H9 (cell line): ENCODE results near the gene DUSP2. TPM values are rescaled to one million over a fixed set of nuclear protein-coding genes. Genes with fewer than 3 reads are reported as not detected.
A peak's percentile ranks its signal among the peaks of the same experiment; 100 is the strongest.

Source experiments
- DNase-seq: peaks from one replicate; pipeline ENCODE4 v3.0.0-alpha.2; 2017
- H2AFZ ChIP-seq: one replicate; pipeline ENCODE4 v1.6.1; 2013; ENCODE audit warnings: mild to moderate bottlenecking, low read length, control low read depth, moderate library complexity
- H2AK5ac ChIP-seq: 2 replicates; pipeline ENCODE4 v1.6.1; 2013; ENCODE audit warnings: low read length, control low read depth, mixed read lengths; ENCODE audit not compliant: insufficient read length
- H2BK120ac ChIP-seq: one replicate; pipeline ENCODE4 v1.6.1; 2013; ENCODE audit warnings: low read depth, mild to moderate bottlenecking, low read length, control low read depth, inconsistent platforms; ENCODE audit not compliant: poor library complexity, severe bottlenecking
- H2BK12ac ChIP-seq: 2 replicates; pipeline ENCODE4 v1.6.1; 2013; ENCODE audit warnings: low read length, control low read depth, mixed read lengths, low read depth; ENCODE audit not compliant: insufficient read length
- H2BK15ac ChIP-seq: 2 replicates; pipeline ENCODE4 v1.6.1; 2013; ENCODE audit warnings: low read depth, low read length, control low read depth
- H2BK20ac ChIP-seq: one replicate; pipeline ENCODE4 v1.6.1; 2013; ENCODE audit warnings: low read depth, mild to moderate bottlenecking, low read length, control low read depth, inconsistent platforms; ENCODE audit not compliant: poor library complexity, severe bottlenecking
- H2BK5ac ChIP-seq: 2 replicates; pipeline ENCODE4 v1.6.1; 2013; ENCODE audit warnings: low read length, control low read depth, mixed read lengths; ENCODE audit not compliant: insufficient read length
- H3K14ac ChIP-seq: 2 replicates; pipeline ENCODE4 v1.6.1; 2013; ENCODE audit warnings: low read length, control low read depth; ENCODE audit not compliant: insufficient read depth
- H3K18ac ChIP-seq: 2 replicates; pipeline ENCODE4 v1.6.1; 2013; ENCODE audit warnings: low read depth, mild to moderate bottlenecking, mixed read lengths, low read length, control low read depth; ENCODE audit not compliant: insufficient read length
- H3K23ac ChIP-seq: 2 replicates; pipeline ENCODE4 v1.6.1; 2013; ENCODE audit warnings: low read length, control low read depth, mixed read lengths, low read depth; ENCODE audit not compliant: insufficient read length
- H3K23me2 ChIP-seq: 2 replicates; pipeline ENCODE4 v1.6.1; 2013; ENCODE audit warnings: low read depth, mild to moderate bottlenecking, mixed read lengths, low read length, control low read depth; ENCODE audit not compliant: insufficient read length, poor library complexity, severe bottlenecking
- H3K27ac ChIP-seq: 2 replicates; pipeline ENCODE4 v1.5.1; 2013; ENCODE audit warnings: low read length, control low read depth, mixed read lengths, low read depth; ENCODE audit not compliant: insufficient read length
- H3K27me3 ChIP-seq: 2 replicates; pipeline ENCODE4 v1.6.1; 2013; ENCODE audit warnings: low read length, control low read depth, inconsistent platforms; ENCODE audit not compliant: insufficient read depth
- H3K4ac ChIP-seq: 2 replicates; pipeline ENCODE4 v1.6.1; 2013; ENCODE audit warnings: low read depth, mild to moderate bottlenecking, control low read depth, inconsistent platforms, low read length, moderate library complexity
- H3K4me1 ChIP-seq: 2 replicates; pipeline ENCODE4 v1.6.1; 2013; ENCODE audit warnings: low read length, control low read depth, inconsistent platforms; ENCODE audit not compliant: insufficient read depth
- H3K4me2 ChIP-seq: 2 replicates; pipeline ENCODE4 v1.6.1; 2013; ENCODE audit warnings: low read length, control low read depth, mixed read lengths; ENCODE audit not compliant: insufficient read length, insufficient read depth
- H3K56ac ChIP-seq: 2 replicates; pipeline ENCODE4 v1.6.1; 2013; ENCODE audit warnings: low read depth, mild to moderate bottlenecking, mixed read lengths, low read length, control low read depth; ENCODE audit not compliant: insufficient read length
- H3K79me1 ChIP-seq: 2 replicates; pipeline ENCODE4 v1.6.1; 2013; ENCODE audit warnings: low read depth, mild to moderate bottlenecking, moderate library complexity, low read length, control low read depth, inconsistent platforms; ENCODE audit not compliant: insufficient read depth, poor library complexity, severe bottlenecking
- H3K79me2 ChIP-seq: 2 replicates; pipeline ENCODE4 v1.6.1; 2013; ENCODE audit warnings: low read length, control low read depth, inconsistent platforms; ENCODE audit not compliant: insufficient read depth
- H3K9ac ChIP-seq: 2 replicates; pipeline ENCODE4 v1.6.1; 2013; ENCODE audit warnings: low read length, control low read depth, mixed read lengths; ENCODE audit not compliant: insufficient read length; ENCODE audit errors: extremely low read depth
- H3K9me3 ChIP-seq: one replicate; pipeline ENCODE4 v1.6.1; 2013; ENCODE audit warnings: low read depth, low read length, inconsistent platforms; ENCODE audit not compliant: control insufficient read depth
- H3T11ph ChIP-seq: one replicate; pipeline ENCODE4 v1.6.1; 2013; ENCODE audit warnings: mild to moderate bottlenecking, low read length, control low read depth, inconsistent platforms
- H4K20me1 ChIP-seq: one replicate; pipeline ENCODE4 v1.6.1; 2013; ENCODE audit not compliant: control insufficient read depth, insufficient read length, insufficient read depth
- H4K5ac ChIP-seq: 2 replicates; pipeline ENCODE4 v1.6.1; 2013; ENCODE audit warnings: low read depth, mild to moderate bottlenecking, mixed read lengths, low read length, control low read depth; ENCODE audit not compliant: insufficient read length
- H4K8ac ChIP-seq: replicated peaks from 2 replicates; pipeline ENCODE4 v1.6.1; 2013; ENCODE audit warnings: low read length, control low read depth, mixed read lengths, low read depth; ENCODE audit not compliant: insufficient read length
- H4K91ac ChIP-seq: 2 replicates; pipeline ENCODE4 v1.6.1; 2013; ENCODE audit warnings: low read depth, mild to moderate bottlenecking, moderate library complexity, mixed read lengths, low read length, control low read depth; ENCODE audit not compliant: insufficient read length
- H3K27ac Mint-ChIP-seq, 3 experiments: 2 replicates in 2 of 3; 3 replicates in 1 of 3; pipeline ENCODE4 v1.8.0; 2020 to 2021; ENCODE audit warnings: mixed read lengths in 3 of 3, mild to moderate bottlenecking in 1 of 3, moderate library complexity in 1 of 3
- H3K27me3 Mint-ChIP-seq: 2 replicates; pipeline ENCODE4 v1.8.0; 2021; ENCODE audit warnings: low read depth, mild to moderate bottlenecking, moderate library complexity, mixed read lengths
- H3K36me3 Mint-ChIP-seq, 3 experiments: 2 replicates in 2 of 3; 3 replicates in 1 of 3; pipeline ENCODE4 v1.8.0; 2020 to 2021; ENCODE audit warnings: low read depth in 3 of 3, mixed read lengths in 3 of 3; ENCODE audit not compliant: insufficient read depth in 1 of 3
- H3K4me1 Mint-ChIP-seq, 2 experiments: 2 replicates each; pipeline ENCODE4 v1.8.0; 2020; ENCODE audit warnings: mixed read lengths in 2 of 2
- H3K4me3 Mint-ChIP-seq, 2 experiments: 2 replicates in 1 of 2; 3 replicates in 1 of 2; pipeline ENCODE4 v1.8.0; 2020 to 2021; ENCODE audit warnings: mild to moderate bottlenecking in 2 of 2, mixed read lengths in 2 of 2, moderate library complexity in 1 of 2
- H3K9me3 Mint-ChIP-seq, 2 experiments: 2 replicates in 1 of 2; 3 replicates in 1 of 2; pipeline ENCODE4 v1.8.0; 2020; ENCODE audit warnings: mild to moderate bottlenecking in 2 of 2, mixed read lengths in 2 of 2, moderate library complexity in 1 of 2
- CTCF ChIP-seq: fragments of 200-600 bp; sonication (generic); conservative IDR thresholded peaks from 3 replicates; pipeline ENCODE4 v1.8.0; 2021; ENCODE audit warnings: antibody characterized with exemption, mild to moderate bottlenecking
- WGBS: extraction: QIAGEN DNeasy Blood & Tissue Kit; methylation state at CpG from one replicate; pipeline ENCODE4 v1.1.7; 2013; ENCODE audit warnings: missing lambda C conversion rate, low lambda C conversion rate, mixed read lengths; ENCODE audit not compliant: insufficient read length; ENCODE audit errors: extremely low coverage; 5-methylcytosine and 5-hydroxymethylcytosine counted together
- total RNA-seq: library from RNA; stranded (reverse); gene quantifications from 2 replicates; pipeline ENCODE4 v1.2.1, GENCODE V29; 2021

Gene DUSP2
- total RNA-seq, 1 experiment from 2014 or later = 14.9 TPM

- peaks cover 9% of the 10 kb centered on the region for H3K23me2 ChIP-seq
- no peaks in the 10 kb centered on the region; the same call in 1 of the 2 replicates for H3K27me3 ChIP-seq
- Mint-ChIP-seq H3K36me3 (peaks cover 0 to 8% (median 8%) of the 10 kb centered on the region in 3 experiments; a peak in 4 of 7 replicates), H3K4me3 (no peak overlapping the region), H3K27me3 (peaks cover 36% of the 10 kb centered on the region), H3K27ac (no peak overlapping the region), H3K4me1 (peaks cover 27 to 44% of the 10 kb centered on the region in 2 experiments), H3K9me3 (peaks cover 2 to 4% of the 10 kb centered on the region in 2 experiments; a peak in 2 of 5 replicates)
- no peak overlapping the region for H2AK5ac ChIP-seq
- no peak overlapping the region for H2AFZ ChIP-seq
- no peak overlapping the region for H3K4ac ChIP-seq
- H3K79me1 ChIP-seq = no peaks in the 10 kb centered on the region
- H3K56ac ChIP-seq = no peak overlapping the region
- H4K91ac ChIP-seq = no peak overlapping the region
- no peak overlapping the region for H3T11ph ChIP-seq
- H3K4me2 ChIP-seq = no peak overlapping the region
- no peaks in the 10 kb centered on the region for H3K9me3 ChIP-seq
- no peak overlapping the region for H3K18ac ChIP-seq
- no peak for DNase-seq
- no peak overlapping the region for H4K5ac ChIP-seq
- H2BK5ac ChIP-seq = no peak overlapping the region
- no peak overlapping the region for H2BK15ac ChIP-seq
- no peak overlapping the region for H2BK20ac ChIP-seq
- H3K79me2 ChIP-seq = no peaks in the 10 kb centered on the region
- no peak overlapping the region for H4K8ac ChIP-seq
- peak; percentile 64 for TF ChIP-seq CTCF
- H4K20me1 ChIP-seq = no peaks in the 10 kb centered on the region
- no peak overlapping the region for H3K9ac ChIP-seq
- no peak overlapping the region for H2BK120ac ChIP-seq
- no peak overlapping the region for H3K23ac ChIP-seq
- H3K14ac ChIP-seq = no peak overlapping the region
- no CpG with 5 or more reads among the region's 7 CpGs for WGBS
- H3K27ac ChIP-seq = no peak overlapping the region
- H2BK12ac ChIP-seq = no peak overlapping the region
- H3K4me1 ChIP-seq = peaks cover 6% of the 10 kb centered on the region; the same call in 1 of the 2 replicates
Observed at GRCh38 chr2:96113367-96113677, 31.9 kb downstream of the DUSP2 start.
